Measurements from ENCODE around the gene PSMB7.
"Not testable (repeated sequence)": the region's sequence is repeated elsewhere in the genome, so short reads cannot be mapped to it uniquely, and the experiment has no call there.

PSMB7 gene

GRCh38 chr9:124442826-124443225 is 27.6 kb upstream of the PSMB7 start:
- DNase-seq: no peak

GRCh38 chr9:124442379-124442778 is 27.1 kb upstream of the PSMB7 start:
- no peak for DNase-seq

- DNase-seq: no peak
Observed at GRCh38 chr9:124441291-124441690, 26.0 kb upstream of the PSMB7 start.

- no peak for DNase-seq
Observed at GRCh38 chr9:124440786-124441185, 25.5 kb upstream of the PSMB7 start.

GRCh38 chr9:124439686-124440243 is 24.5 kb upstream of the PSMB7 start:
- DNase-seq: no peak

- no peak for DNase-seq
Observed at GRCh38 chr9:124439086-124439485, 23.8 kb upstream of the PSMB7 start.

GRCh38 chr9:124438091-124438490 is 22.8 kb upstream of the PSMB7 start:
- DNase-seq: no peak

- no peak for DNase-seq
Observed at GRCh38 chr9:124437086-124437485, 21.8 kb upstream of the PSMB7 start.

GRCh38 chr9:124436320-124436719 is 21.1 kb upstream of the PSMB7 start:
- DNase-seq: no peak

GRCh38 chr9:124429530-124429867 is 14.3 kb upstream of the PSMB7 start:
- DNase-seq: no peak

GRCh38 chr9:124428751-124429529 is 13.7 kb upstream of the PSMB7 start:
- DNase-seq: no peak

- DNase-seq: no peak
Observed at GRCh38 chr9:124427281-124427680, 12.0 kb upstream of the PSMB7 start.

- no peak for DNase-seq
Observed at GRCh38 chr9:124426361-124426760, 11.1 kb upstream of the PSMB7 start.

- DNase-seq: not testable (repeated sequence)
Observed at GRCh38 chr9:124425733-124426132, 10.5 kb upstream of the PSMB7 start.

- no peak for DNase-seq
Observed at GRCh38 chr9:124423591-124423990, 8.3 kb upstream of the PSMB7 start.

- DNase-seq: no peak
Observed at GRCh38 chr9:124423155-124423554, 7.9 kb upstream of the PSMB7 start.

GRCh38 chr9:124420991-124421543 is 5.8 kb upstream of the PSMB7 start:
- DNase-seq: no peak

- no peak for DNase-seq
Observed at GRCh38 chr9:124419832-124420489, 4.7 kb upstream of the PSMB7 start.

- DNase-seq: no peak
Observed at GRCh38 chr9:124415852-124416484, 726 bp upstream of the PSMB7 start.

- DNase-seq: no peak
Observed at GRCh38 chr9:124414612-124415011, 630 bp downstream of the PSMB7 start.

- no peak for DNase-seq
Observed at GRCh38 chr9:124412228-124412575, 3.0 kb downstream of the PSMB7 start.

GRCh38 chr9:124411514-124412227 is 3.6 kb downstream of the PSMB7 start:
- no peak for DNase-seq

- no peak for DNase-seq
Observed at GRCh38 chr9:124410321-124410913, 4.8 kb downstream of the PSMB7 start.
